GM23338 (cell line): ENCODE data around the gene IYD. TPM values are rescaled to one million over a fixed set of nuclear protein-coding genes. Genes with fewer than 3 reads are reported as not detected.
A peak's percentile ranks its signal among the peaks of the same experiment; 100 is the strongest.

Source experiments
- ATAC-seq: fragments of 200-7000 bp; cut with Tn5 transposase; 3 replicates; pipeline ENCODE4 v1.9.1; 2020
- DNase-seq: peaks from one replicate; pipeline ENCODE4 v3.0.0-alpha.2; 2015; ENCODE audit warnings: low spot score
- H2AFZ ChIP-seq: fragments of 200-600 bp; sonication (generic); 2 replicates; pipeline ENCODE4 v1.8.0; 2016; ENCODE audit warnings: antibody characterized with exemption, mild to moderate bottlenecking, moderate library complexity
- H3F3A ChIP-seq: fragments of 200-600 bp; sonication (generic); replicated peaks from 2 replicates; pipeline ENCODE4 v1.8.0; 2017; ENCODE audit warnings: antibody characterized with exemption, mixed run types, low read depth
- H3K27ac ChIP-seq: fragments of 200-600 bp; sonication (generic); 2 replicates; pipeline ENCODE4 v1.6.1; 2016; ENCODE audit warnings: low read depth
- H3K27me3 ChIP-seq: fragments of 200-600 bp; sonication (generic); 2 replicates; pipeline ENCODE4 v1.8.0; 2016; ENCODE audit warnings: mild to moderate bottlenecking, mixed run types, moderate library complexity; ENCODE audit not compliant: insufficient read depth
- H3K36me3 ChIP-seq: fragments of 200-600 bp; sonication (generic); 2 replicates; pipeline ENCODE4 v1.8.0; 2016; ENCODE audit warnings: mild to moderate bottlenecking; ENCODE audit not compliant: insufficient read depth
- H3K4me1 ChIP-seq: fragments of 200-600 bp; sonication (generic); 2 replicates; pipeline ENCODE4 v1.8.0; 2016; ENCODE audit warnings: mild to moderate bottlenecking, moderate library complexity; ENCODE audit not compliant: insufficient read depth
- H3K4me2 ChIP-seq: fragments of 200-600 bp; sonication (generic); 2 replicates; pipeline ENCODE4 v1.7.1; 2017; ENCODE audit warnings: mixed run types
- H3K4me3 ChIP-seq: fragments of 200-600 bp; sonication (generic); 2 replicates; pipeline ENCODE4 v1.6.1; 2016; ENCODE audit warnings: mixed run types
- H3K79me2 ChIP-seq: fragments of 200-600 bp; sonication (generic); replicated peaks from 2 replicates; pipeline ENCODE4 v1.8.0; 2017; ENCODE audit warnings: mild to moderate bottlenecking; ENCODE audit not compliant: insufficient read depth
- H3K9me2 ChIP-seq: fragments of 200-600 bp; sonication (generic); 2 replicates; pipeline ENCODE4 v1.8.0; 2017; ENCODE audit not compliant: insufficient read depth
- H4K20me1 ChIP-seq: fragments of 200-600 bp; sonication (generic); replicated peaks from 2 replicates; pipeline ENCODE4 v1.8.0; 2017; ENCODE audit warnings: mild to moderate bottlenecking; ENCODE audit not compliant: insufficient read depth
- H3K27ac Mint-ChIP-seq: 2 replicates; pipeline ENCODE4 v1.8.0; 2020; ENCODE audit warnings: inconsistent platforms, mild to moderate bottlenecking, moderate library complexity, mixed read lengths
- H3K27me3 Mint-ChIP-seq: 3 replicates; pipeline ENCODE4 v1.8.0; 2022; ENCODE audit warnings: low read depth, mild to moderate bottlenecking, moderate library complexity, mixed read lengths, inconsistent platforms; ENCODE audit not compliant: insufficient read depth, poor library complexity
- H3K36me3 Mint-ChIP-seq: 3 replicates; pipeline ENCODE4 v1.8.0; 2021; ENCODE audit warnings: low read depth, mild to moderate bottlenecking, inconsistent platforms, moderate library complexity, mixed read lengths
- H3K4me1 Mint-ChIP-seq: 3 replicates; pipeline ENCODE4 v1.8.0; 2020; ENCODE audit warnings: mild to moderate bottlenecking, inconsistent platforms, mixed read lengths
- H3K4me3 Mint-ChIP-seq: 3 replicates; pipeline ENCODE4 v1.8.0; 2021; ENCODE audit warnings: moderate library complexity, mild to moderate bottlenecking, inconsistent platforms, mixed read lengths
- H3K9me3 Mint-ChIP-seq: 3 replicates; pipeline ENCODE4 v1.8.0; 2020; ENCODE audit warnings: moderate library complexity, mild to moderate bottlenecking, inconsistent platforms, mixed read lengths
- polyA plus RNA-seq: library from polyadenylated mRNA; unstranded; fragments of >200 nt; fragmentation: Nextera tagmentation; extraction: Ambion mirVana; gene quantifications from 2 replicates; pipeline ENCODE4 v1.2.1, GENCODE V29; 2016
- total RNA-seq: library from RNA; depleted of rRNA; stranded (reverse); fragments of >200 nt; shearing (Covaris generic); gene quantifications from 2 replicates; pipeline ENCODE4 v1.2.3, GENCODE V29; 2014
- TF ChIP-seq, protein P1 (sequence below): fragments of 250-450 bp; sonication (Bioruptor Pico); IDR thresholded peaks from 2 replicates; pipeline ENCODE4 v1.5.0; 2020; ENCODE audit warnings: mild to moderate bottlenecking, moderate library complexity

IYD gene
- total and polyA plus RNA-seq, 2 experiments from 2014 or later, result not detected

DNA sequence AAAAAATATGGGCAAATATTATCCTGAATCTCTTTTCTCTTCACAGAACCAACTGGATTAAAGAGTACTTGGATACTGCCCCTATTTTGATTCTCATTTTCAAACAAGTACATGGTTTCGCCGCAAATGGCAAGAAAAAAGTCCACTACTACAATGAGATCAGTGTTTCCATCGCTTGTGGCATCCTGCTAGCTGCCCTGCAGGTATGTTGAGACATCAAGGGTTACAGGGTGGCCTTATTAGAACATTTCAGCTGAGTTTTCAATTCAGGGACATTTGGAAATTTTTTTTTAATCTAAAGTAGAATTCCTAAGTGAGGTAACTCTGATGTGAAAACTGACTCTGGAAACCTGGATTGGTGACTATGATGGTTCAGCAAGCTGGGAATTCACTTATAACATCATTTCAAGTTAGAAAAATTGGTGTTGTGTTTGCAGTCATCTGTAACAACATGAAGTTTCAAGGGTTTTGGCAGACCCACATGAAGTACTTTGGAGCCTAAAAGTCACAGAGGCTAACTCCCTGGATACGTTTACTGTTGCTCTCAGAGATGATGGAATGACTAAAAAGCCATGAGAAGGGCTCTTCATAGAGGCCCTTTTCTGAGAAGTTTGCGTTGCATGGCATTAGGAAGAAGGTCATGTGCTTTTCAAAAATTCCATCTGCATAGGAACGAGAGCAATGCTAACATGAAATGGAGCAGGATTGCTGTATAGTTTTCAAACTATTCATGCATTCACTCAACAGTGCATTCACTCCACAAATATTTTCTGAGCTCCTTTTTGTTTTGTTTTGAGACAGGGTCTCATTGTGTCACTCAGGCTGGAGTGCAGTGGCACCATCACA lies 25.5 kb downstream of the IYD start:
- H3K4me3 Mint-ChIP-seq, result no peak overlapping the region

More for the DNA sequence above, 25.5 kb downstream of the IYD start:
- no peaks in the 10 kb centered on the region for H3K9me3 Mint-ChIP-seq
- ATAC-seq (no peak), DNase-seq (no peak)
- H3K27me3 ChIP-seq, result no peaks in the 10 kb centered on the region
- H2AFZ ChIP-seq, result 0 out of 2 replicates have a peak overlapping the region, but pooled peaks have one; percentile 29
- H3K4me3 ChIP-seq, result no peak overlapping the region
- H3K27ac Mint-ChIP-seq, result no peak overlapping the region
- H4K20me1 ChIP-seq, result no peaks in the 10 kb centered on the region
- H3K27ac ChIP-seq, result no peak overlapping the region
- H3K9me2 ChIP-seq, result no peaks in the 10 kb centered on the region
- no peaks in the 10 kb centered on the region for H3K79me2 ChIP-seq
- no peaks in the 10 kb centered on the region for H3F3A ChIP-seq
- no peak overlapping the region for H3K4me2 ChIP-seq
- H3K36me3 Mint-ChIP-seq, result no peaks in the 10 kb centered on the region
- H3K4me1 ChIP-seq, result no peaks in the 10 kb centered on the region
- TF ChIP-seq, protein P1, sequence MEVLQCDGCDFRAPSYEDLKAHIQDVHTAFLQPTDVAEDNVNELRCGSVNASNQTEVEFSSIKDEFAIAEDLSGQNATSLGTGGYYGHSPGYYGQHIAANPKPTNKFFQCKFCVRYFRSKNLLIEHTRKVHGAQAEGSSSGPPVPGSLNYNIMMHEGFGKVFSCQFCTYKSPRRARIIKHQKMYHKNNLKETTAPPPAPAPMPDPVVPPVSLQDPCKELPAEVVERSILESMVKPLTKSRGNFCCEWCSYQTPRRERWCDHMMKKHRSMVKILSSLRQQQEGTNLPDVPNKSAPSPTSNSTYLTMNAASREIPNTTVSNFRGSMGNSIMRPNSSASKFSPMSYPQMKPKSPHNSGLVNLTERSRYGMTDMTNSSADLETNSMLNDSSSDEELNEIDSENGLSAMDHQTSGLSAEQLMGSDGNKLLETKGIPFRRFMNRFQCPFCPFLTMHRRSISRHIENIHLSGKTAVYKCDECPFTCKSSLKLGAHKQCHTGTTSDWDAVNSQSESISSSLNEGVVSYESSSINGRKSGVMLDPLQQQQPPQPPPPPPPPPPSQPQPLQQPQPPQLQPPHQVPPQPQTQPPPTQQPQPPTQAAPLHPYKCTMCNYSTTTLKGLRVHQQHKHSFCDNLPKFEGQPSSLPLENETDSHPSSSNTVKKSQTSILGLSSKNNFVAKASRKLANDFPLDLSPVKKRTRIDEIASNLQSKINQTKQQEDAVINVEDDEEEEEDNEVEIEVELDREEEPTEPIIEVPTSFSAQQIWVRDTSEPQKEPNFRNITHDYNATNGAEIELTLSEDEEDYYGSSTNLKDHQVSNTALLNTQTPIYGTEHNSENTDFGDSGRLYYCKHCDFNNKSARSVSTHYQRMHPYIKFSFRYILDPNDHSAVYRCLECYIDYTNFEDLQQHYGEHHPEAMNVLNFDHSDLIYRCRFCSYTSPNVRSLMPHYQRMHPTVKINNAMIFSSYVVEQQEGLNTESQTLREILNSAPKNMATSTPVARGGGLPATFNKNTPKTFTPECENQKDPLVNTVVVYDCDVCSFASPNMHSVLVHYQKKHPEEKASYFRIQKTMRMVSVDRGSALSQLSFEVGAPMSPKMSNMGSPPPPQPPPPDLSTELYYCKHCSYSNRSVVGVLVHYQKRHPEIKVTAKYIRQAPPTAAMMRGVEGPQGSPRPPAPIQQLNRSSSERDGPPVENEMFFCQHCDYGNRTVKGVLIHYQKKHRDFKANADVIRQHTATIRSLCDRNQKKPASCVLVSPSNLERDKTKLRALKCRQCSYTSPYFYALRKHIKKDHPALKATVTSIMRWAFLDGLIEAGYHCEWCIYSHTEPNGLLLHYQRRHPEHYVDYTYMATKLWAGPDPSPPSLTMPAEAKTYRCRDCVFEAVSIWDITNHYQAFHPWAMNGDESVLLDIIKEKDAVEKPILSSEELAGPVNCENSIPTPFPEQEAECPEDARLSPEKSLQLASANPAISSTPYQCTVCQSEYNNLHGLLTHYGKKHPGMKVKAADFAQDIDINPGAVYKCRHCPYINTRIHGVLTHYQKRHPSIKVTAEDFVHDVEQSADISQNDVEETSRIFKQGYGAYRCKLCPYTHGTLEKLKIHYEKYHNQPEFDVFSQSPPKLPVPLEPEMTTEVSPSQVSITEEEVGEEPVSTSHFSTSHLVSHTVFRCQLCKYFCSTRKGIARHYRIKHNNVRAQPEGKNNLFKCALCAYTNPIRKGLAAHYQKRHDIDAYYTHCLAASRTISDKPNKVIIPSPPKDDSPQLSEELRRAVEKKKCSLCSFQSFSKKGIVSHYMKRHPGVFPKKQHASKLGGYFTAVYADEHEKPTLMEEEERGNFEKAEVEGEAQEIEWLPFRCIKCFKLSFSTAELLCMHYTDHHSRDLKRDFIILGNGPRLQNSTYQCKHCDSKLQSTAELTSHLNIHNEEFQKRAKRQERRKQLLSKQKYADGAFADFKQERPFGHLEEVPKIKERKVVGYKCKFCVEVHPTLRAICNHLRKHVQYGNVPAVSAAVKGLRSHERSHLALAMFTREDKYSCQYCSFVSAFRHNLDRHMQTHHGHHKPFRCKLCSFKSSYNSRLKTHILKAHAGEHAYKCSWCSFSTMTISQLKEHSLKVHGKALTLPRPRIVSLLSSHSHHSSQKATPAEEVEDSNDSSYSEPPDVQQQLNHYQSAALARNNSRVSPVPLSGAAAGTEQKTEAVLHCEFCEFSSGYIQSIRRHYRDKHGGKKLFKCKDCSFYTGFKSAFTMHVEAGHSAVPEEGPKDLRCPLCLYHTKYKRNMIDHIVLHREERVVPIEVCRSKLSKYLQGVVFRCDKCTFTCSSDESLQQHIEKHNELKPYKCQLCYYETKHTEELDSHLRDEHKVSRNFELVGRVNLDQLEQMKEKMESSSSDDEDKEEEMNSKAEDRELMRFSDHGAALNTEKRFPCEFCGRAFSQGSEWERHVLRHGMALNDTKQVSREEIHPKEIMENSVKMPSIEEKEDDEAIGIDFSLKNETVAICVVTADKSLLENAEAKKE (CRISPR knock-in tag), result no peak
- H3K27me3 Mint-ChIP-seq, result no peaks in the 10 kb centered on the region
- H3K4me1 Mint-ChIP-seq, result no peaks in the 10 kb centered on the region; the same call in 2 of the 3 replicates
- H3K36me3 ChIP-seq, result no peaks in the 10 kb centered on the region
